Lung (tissue), 12 donors: ENCODE results near the gene LRRC8A. TPM values are rescaled to one million over a fixed set of nuclear protein-coding genes. Genes with fewer than 3 reads are reported as not detected.
"Not testable (repeated sequence)": the region's sequence is repeated elsewhere in the genome, so short reads cannot be mapped to it uniquely, and the experiment has no call there.

Source experiments
- ATAC-seq: fragments of 200-7000 bp; cut with Tn5 transposase; one replicate; pipeline ENCODE4 v1.9.1; 2020; ENCODE audit warnings: moderate number of reproducible peaks; ENCODE audit not compliant: insufficient read depth, low FRiP score
- DNase-seq, 3 donors: peaks; one replicate each; pipeline ENCODE4 v3.0.0-alpha.2; 2013 to 2017
- H3K27ac ChIP-seq, 2 donors: one replicate each; pipeline ENCODE4 v1.5.1; 2013; ENCODE audit warnings: mild to moderate bottlenecking in 2 of 2, moderate library complexity in 2 of 2, control low read depth in 1 of 2, inconsistent platforms in 1 of 2, low read depth in 1 of 2, low read length in 1 of 2
- H3K27me3 ChIP-seq, 3 donors: one replicate each; pipeline ENCODE4 v1.5.1; 2013; ENCODE audit warnings: low read length in 2 of 3; ENCODE audit not compliant: control insufficient read depth in 3 of 3, insufficient read depth in 3 of 3
- H3K36me3 ChIP-seq, 4 donors: one replicate each; pipeline ENCODE4 v1.5.1; 2013; ENCODE audit warnings: low read length in 4 of 4, mild to moderate bottlenecking in 1 of 4, moderate library complexity in 1 of 4; ENCODE audit not compliant: control insufficient read depth in 4 of 4, insufficient read depth in 4 of 4
- H3K4me1 ChIP-seq, 5 donors: one replicate each; pipeline ENCODE4 v1.5.1; 2013; ENCODE audit warnings: low read length in 5 of 5, mild to moderate bottlenecking in 2 of 5, moderate library complexity in 1 of 5; ENCODE audit not compliant: control insufficient read depth in 5 of 5, insufficient read depth in 5 of 5
- H3K4me3 ChIP-seq: one replicate; pipeline ENCODE4 v1.5.1; 2013; ENCODE audit warnings: mild to moderate bottlenecking, control low read depth, moderate library complexity
- H3K9ac ChIP-seq, 2 donors: one replicate each; pipeline ENCODE4 v1.5.1; 2013; ENCODE audit warnings: low read length in 2 of 2, control low read depth in 1 of 2; ENCODE audit not compliant: insufficient read depth in 1 of 2
- H3K9me3 ChIP-seq, 4 donors: one replicate each; pipeline ENCODE4 v1.5.1; 2013; ENCODE audit warnings: low read length in 3 of 4, mild to moderate bottlenecking in 1 of 4, moderate library complexity in 1 of 4; ENCODE audit not compliant: control insufficient read depth in 4 of 4, insufficient read depth in 3 of 4
- CTCF ChIP-seq: IDR thresholded peaks from 2 replicates; pipeline ENCODE4 v1.5.1; 2012; ENCODE audit warnings: mild to moderate bottlenecking; ENCODE audit errors: control extremely low read depth, extremely low read depth
- WGBS, 2 donors: extraction: QIAGEN DNeasy Blood & Tissue Kit; methylation state at CpG; one replicate each; pipeline ENCODE4 v1.1.7; 2013; 5-methylcytosine and 5-hydroxymethylcytosine counted together
- polyA plus RNA-seq, 2 donors: library from polyadenylated mRNA; stranded (reverse); fragments of 200-250 nt; gene quantifications; one replicate each; pipeline ENCODE4 v1.2.1, GENCODE V29; 2013
- total RNA-seq, 2 donors: library from RNA; depleted of rRNA in 1 of 2; stranded (reverse); fragments of >200 nt in 1 of 2; gene quantifications; one replicate each; pipeline ENCODE4 v1.2.1, GENCODE V29; 2014 to 2021
- donor health status: control.
- donor health status: control.
- donor health status: Bipolar disorder and iron deficiency.
- donor health status: healthy.
- donor health status: DM: yes; HTN: yes; CAD: no.

Gene LRRC8A
- total and polyA plus RNA-seq, 4 donors, result 26.6 to 66.9 (median 45.6) TPM

DNA sequence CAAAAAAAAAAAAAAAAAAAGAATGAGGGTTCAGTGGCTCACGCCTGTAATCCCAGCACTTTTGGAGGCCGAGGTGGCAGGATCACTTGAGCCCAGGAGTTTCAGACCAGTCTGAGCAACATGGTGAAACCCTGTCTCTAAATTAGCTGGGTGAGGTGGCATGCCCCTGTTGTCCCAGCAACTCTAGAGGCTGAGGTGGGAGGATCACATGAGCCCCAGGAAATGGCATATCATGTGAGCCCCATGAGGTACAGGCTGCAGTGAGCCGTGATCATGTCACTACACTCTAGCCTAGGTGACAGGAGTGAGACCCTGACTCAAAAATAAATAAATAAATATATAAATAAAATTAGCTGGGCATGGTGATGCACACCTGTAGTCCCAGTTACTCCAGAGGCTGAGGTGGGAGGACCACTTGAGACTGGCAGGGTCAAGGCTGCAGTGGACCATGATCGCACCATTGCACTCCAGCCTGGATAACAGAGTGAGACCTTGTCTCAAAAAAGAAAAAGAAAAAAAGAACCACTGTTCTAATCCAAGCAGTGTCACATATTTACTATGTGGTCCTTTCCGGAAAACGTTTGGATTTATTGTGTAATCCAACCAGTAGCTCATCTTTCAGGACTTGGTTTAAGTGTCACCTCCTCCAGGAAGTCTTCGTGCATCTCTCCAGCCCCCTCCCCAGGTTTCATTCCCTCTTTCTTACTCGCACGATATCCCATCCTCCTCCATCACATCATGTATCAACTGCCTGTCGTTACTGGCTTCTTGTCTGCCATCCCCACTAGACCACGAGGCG lies 40.0 kb upstream of the LRRC8A start:
- DNase-seq (no peak), ATAC-seq (no peak)
- no peak overlapping the region for H3K4me3 ChIP-seq
- no peaks in the 10 kb centered on the region for H3K4me1 ChIP-seq
- H3K9ac ChIP-seq, result no peak overlapping the region
- H3K27me3 ChIP-seq, result no peaks in the 10 kb centered on the region
- no peak for TF ChIP-seq CTCF
- no peaks in the 10 kb centered on the region for H3K9me3 ChIP-seq
- no peak overlapping the region for H3K27ac ChIP-seq
- WGBS, 2 donors, result 88 to 91% methylated on average over 12 of the region's 12 CpGs
- H3K36me3 ChIP-seq, result no peaks in the 10 kb centered on the region

DNA sequence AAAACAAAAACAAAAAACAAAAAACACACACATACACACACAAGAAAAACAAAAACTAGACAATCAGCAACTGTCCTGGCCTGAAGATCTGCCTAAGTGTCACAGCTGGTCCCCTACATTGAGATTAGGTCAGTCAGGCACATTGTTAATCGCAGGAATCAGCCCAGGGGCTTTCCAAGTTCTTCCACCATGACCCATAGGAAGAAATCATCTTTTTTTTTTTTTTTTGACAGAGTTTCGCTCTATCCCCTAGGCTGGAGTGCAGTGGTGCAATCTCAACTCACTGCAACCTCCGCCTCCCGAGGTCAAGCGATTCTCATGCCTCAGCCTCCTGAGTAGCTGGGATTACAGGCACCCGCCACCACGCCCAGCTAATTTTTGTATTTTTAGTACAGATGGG lies 38.8 kb upstream of the LRRC8A start:
- 98% methylated on average over 7 of the region's 7 CpGs for WGBS, 2 donors
- not testable (repeated sequence) for H3K27ac ChIP-seq, H3K27me3 ChIP-seq, H3K9ac ChIP-seq, H3K36me3 ChIP-seq, H3K9me3 ChIP-seq, H3K4me3 ChIP-seq, ATAC-seq, H3K4me1 ChIP-seq, DNase-seq

DNA sequence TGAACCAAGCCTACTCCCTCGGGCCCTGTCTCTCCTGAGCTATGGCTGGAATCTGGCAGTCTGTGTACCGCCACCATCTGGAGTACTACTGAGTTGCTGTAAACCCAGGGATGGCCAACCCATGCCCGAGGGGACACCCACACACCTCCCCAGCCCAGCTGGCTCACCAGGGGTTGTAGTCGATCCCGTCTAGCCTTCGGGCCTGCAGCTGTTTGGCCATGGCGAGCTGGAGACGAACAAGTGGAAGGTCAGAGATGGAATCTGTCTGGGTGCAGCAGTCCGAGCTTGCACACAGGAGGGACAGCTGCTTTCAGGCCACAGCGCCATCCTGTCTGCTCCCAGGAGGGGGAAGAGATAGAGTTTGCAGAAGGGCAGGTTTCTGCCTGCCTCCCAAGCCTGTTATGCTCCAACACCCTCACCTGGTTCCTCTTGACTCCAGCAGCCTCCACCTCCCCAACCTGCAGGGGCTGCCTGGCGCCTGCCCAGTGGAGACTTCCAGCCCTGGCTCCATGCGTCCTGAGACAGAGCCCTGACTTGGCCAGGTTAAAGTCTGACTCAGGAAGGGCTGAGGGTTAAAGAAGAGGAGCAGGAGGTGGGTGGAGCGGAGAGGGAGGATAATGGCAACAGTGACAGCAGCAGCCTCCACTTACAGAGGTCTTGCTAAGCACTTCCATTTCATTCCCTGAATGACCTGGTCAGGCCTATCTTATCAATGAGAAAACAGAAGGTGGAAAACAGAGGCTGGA lies 36.6 kb upstream of the LRRC8A start:
- 82 to 89% methylated on average over 13 of the region's 13 CpGs for WGBS, 2 donors
- DNase-seq (no peak), ATAC-seq (no peak)

More for the DNA sequence above, 36.6 kb upstream of the LRRC8A start:
- no peak overlapping the region for H3K4me3 ChIP-seq
- no peak for TF ChIP-seq CTCF
- H3K27me3 ChIP-seq, result no peaks in the 10 kb centered on the region
- H3K9ac ChIP-seq, result no peak overlapping the region
- no peak overlapping the region for H3K27ac ChIP-seq
- H3K9me3 ChIP-seq, result peaks cover 0 to 2% (median 0%) of the 10 kb centered on the region in 4 donors
- H3K4me1 ChIP-seq, result no peaks in the 10 kb centered on the region
- H3K36me3 ChIP-seq, result no peaks in the 10 kb centered on the region
